ENCODE data around the gene PRKCA.

The PRKCA gene

GRCh38 chr17:66580956-66581391 lies 278.6 kb downstream of the PRKCA start:
- no peak overlapping the region for H3K27ac ChIP-seq (replicated peaks; ENCODE audit: low read length)
- no peak overlapping the region for H2BK15ac ChIP-seq (ENCODE audit: low read length)
- no peak overlapping the region for H2BK5ac ChIP-seq (ENCODE audit: low read length)
- H3K23ac ChIP-seq (ENCODE audit: low read depth, low read length, poor library complexity) = no peak overlapping the region
- H4K91ac ChIP-seq (ENCODE audit: low read depth, low read length, poor library complexity) = no peak overlapping the region
- no peaks in the 10 kb centered on the region for H3K36me3 ChIP-seq (replicated peaks in 1 of 2; ENCODE audit: control insufficient read depth in 2 of 2, insufficient read depth in 2 of 2, low read length in 2 of 2)
- H4K8ac ChIP-seq (ENCODE audit: low read depth, low read length) = no peak overlapping the region
- no peak overlapping the region for H3K4ac ChIP-seq (ENCODE audit: low read length)
- no peak overlapping the region for H3K9ac ChIP-seq (ENCODE audit: low read depth, low read length, poor library complexity)
- no peaks in the 10 kb centered on the region for H3K27me3 ChIP-seq (ENCODE audit: control insufficient read depth in 3 of 3, insufficient read depth in 3 of 3, low read depth in 1 of 3, low read length in 3 of 3)
- peaks cover 0 to 2% of the 10 kb centered on the region in 2 donors for H3K9me3 ChIP-seq (replicated peaks in 1 of 2; ENCODE audit: control insufficient read depth in 2 of 2, insufficient read depth in 1 of 2, low read depth in 1 of 2, low read length in 2 of 2)
- H3K14ac ChIP-seq (ENCODE audit: low read length) = no peak overlapping the region
- H3K4me1 ChIP-seq (ENCODE audit: control insufficient read depth in 2 of 2, insufficient read depth in 1 of 2, low read depth in 1 of 2, low read length in 2 of 2) = peaks cover 14% of the 10 kb centered on the region in 2 donors
- H2AFZ ChIP-seq (ENCODE audit: low read length) = no peak overlapping the region
- WGBS, 2 donors (ENCODE audit: extremely low coverage in 2 of 2, insufficient read length in 2 of 2, insufficient replicate concordance in 1 of 2) = no CpG with 5 or more reads among the region's 3 CpGs
- H3K4me2 ChIP-seq (ENCODE audit: insufficient read depth, low read length, poor library complexity, severe bottlenecking) = no peak overlapping the region
- no peak overlapping the region for H2BK120ac ChIP-seq (ENCODE audit: low read depth, low read length)
- DNase-seq (ENCODE audit: low spot score) = no peak
- no peak overlapping the region for H2BK12ac ChIP-seq (ENCODE audit: low read length)
- H3K79me1 ChIP-seq (ENCODE audit: low read depth, low read length) = no peaks in the 10 kb centered on the region
- no peak overlapping the region for H2AK5ac ChIP-seq (ENCODE audit: low read depth, low read length)
- H3K4me3 ChIP-seq (ENCODE audit: low read length in 2 of 2) = no peak overlapping the region
- H3K18ac ChIP-seq (ENCODE audit: low read length) = no peak overlapping the region

DNA sequence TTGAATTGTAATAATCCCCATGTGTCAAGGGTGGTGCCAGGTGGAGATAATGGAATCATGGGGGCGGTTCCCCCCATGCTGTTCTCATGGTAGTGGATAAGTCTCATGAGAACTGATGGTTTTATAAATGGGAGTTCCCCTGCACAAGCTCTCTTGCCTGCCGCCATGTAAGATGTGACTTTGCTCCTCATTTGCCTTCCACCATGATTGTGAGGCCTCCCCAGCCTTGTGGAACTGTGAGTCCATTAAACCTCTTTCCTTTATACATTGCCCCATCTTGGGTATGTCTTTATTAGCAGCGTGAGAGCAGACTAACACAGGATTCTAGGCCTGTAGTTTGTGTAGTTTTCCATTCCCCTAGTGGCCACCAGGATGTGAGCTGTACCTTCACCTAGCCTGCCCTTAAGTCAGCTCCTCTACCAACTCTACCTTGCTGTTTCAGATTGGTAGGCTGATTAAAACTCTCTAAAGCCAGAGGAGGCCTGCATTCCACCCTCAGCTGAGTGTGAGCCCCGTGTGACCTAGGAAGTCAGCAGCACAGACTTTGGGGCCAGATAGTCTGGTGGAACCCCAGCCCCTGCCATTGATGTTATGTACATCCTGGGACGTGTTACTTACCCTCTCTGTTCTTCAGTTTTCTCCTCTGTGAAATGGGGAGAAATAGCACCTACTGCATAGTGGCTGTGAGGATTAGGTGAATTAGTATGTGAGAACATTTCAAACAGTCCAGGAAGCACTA lies 280.1 kb downstream of the PRKCA start:
- H3K18ac ChIP-seq (ENCODE audit: low read length) = peak overlapping the region; percentile 25

GRCh38 chr17:66583112-66583748 lies 280.8 kb downstream of the PRKCA start:
- Histone ChIP-seq H2AK5ac (ENCODE audit: low read depth, low read length) (no peak overlapping the region), H3K4ac (ENCODE audit: low read length) (no peak overlapping the region), H4K8ac (ENCODE audit: low read depth, low read length) (no peak overlapping the region), H3K27ac (replicated peaks; ENCODE audit: low read length) (no peak overlapping the region), H3K4me3 (ENCODE audit: low read length in 2 of 2) (no peak overlapping the region), H2AFZ (ENCODE audit: low read length) (no peak overlapping the region), H3K9ac (ENCODE audit: low read depth, low read length, poor library complexity) (no peak overlapping the region), H3K4me1 (ENCODE audit: control insufficient read depth in 2 of 2, insufficient read depth in 1 of 2, low read depth in 1 of 2, low read length in 2 of 2) (peaks cover 10 to 11% of the 10 kb centered on the region in 2 donors), H2BK5ac (ENCODE audit: low read length) (no peak overlapping the region), H4K91ac (ENCODE audit: low read depth, low read length, poor library complexity) (no peak overlapping the region), H2BK15ac (ENCODE audit: low read length) (no peak overlapping the region), H3K36me3 (replicated peaks in 1 of 2; ENCODE audit: control insufficient read depth in 2 of 2, insufficient read depth in 2 of 2, low read length in 2 of 2) (no peaks in the 10 kb centered on the region), H2BK120ac (ENCODE audit: low read depth, low read length) (no peak overlapping the region), H3K9me3 (replicated peaks in 1 of 2; ENCODE audit: control insufficient read depth in 2 of 2, insufficient read depth in 1 of 2, low read depth in 1 of 2, low read length in 2 of 2) (peaks cover 0 to 2% of the 10 kb centered on the region in 2 donors), H3K4me2 (ENCODE audit: insufficient read depth, low read length, poor library complexity, severe bottlenecking) (no peak overlapping the region), H3K79me1 (ENCODE audit: low read depth, low read length) (no peaks in the 10 kb centered on the region), H3K27me3 (ENCODE audit: control insufficient read depth in 3 of 3, insufficient read depth in 3 of 3, low read depth in 1 of 3, low read length in 3 of 3) (no peaks in the 10 kb centered on the region), H2BK12ac (ENCODE audit: low read length) (no peak overlapping the region), H3K23ac (ENCODE audit: low read depth, low read length, poor library complexity) (no peak overlapping the region), H3K14ac (ENCODE audit: low read length) (no peak overlapping the region), H3K18ac (ENCODE audit: low read length) (no peak overlapping the region)
- no peak for DNase-seq (ENCODE audit: low spot score)
- 100% methylated on average over 2 of the region's 4 CpGs for WGBS, 2 donors (ENCODE audit: extremely low coverage in 2 of 2, insufficient read length in 2 of 2, insufficient replicate concordance in 1 of 2)

More for the DNA sequence above, 280.1 kb downstream of the PRKCA start:
- Histone ChIP-seq H2BK12ac (ENCODE audit: low read length) (no peak overlapping the region), H3K4me3 (ENCODE audit: low read length in 2 of 2) (no peak overlapping the region), H3K4me2 (ENCODE audit: insufficient read depth, low read length, poor library complexity, severe bottlenecking) (no peak overlapping the region), H3K4ac (ENCODE audit: low read length) (no peak overlapping the region), H2BK120ac (ENCODE audit: low read depth, low read length) (no peak overlapping the region), H4K8ac (ENCODE audit: low read depth, low read length) (no peak overlapping the region), H3K36me3 (replicated peaks in 1 of 2; ENCODE audit: control insufficient read depth in 2 of 2, insufficient read depth in 2 of 2, low read length in 2 of 2) (no peaks in the 10 kb centered on the region), H2BK15ac (ENCODE audit: low read length) (no peak overlapping the region), H3K14ac (ENCODE audit: low read length) (no peak overlapping the region), H2AFZ (ENCODE audit: low read length) (no peak overlapping the region), H3K23ac (ENCODE audit: low read depth, low read length, poor library complexity) (no peak overlapping the region), H2AK5ac (ENCODE audit: low read depth, low read length) (no peak overlapping the region), H3K9me3 (replicated peaks in 1 of 2; ENCODE audit: control insufficient read depth in 2 of 2, insufficient read depth in 1 of 2, low read depth in 1 of 2, low read length in 2 of 2) (peaks cover 0 to 2% of the 10 kb centered on the region in 2 donors), H3K79me1 (ENCODE audit: low read depth, low read length) (no peaks in the 10 kb centered on the region), H3K27ac (replicated peaks; ENCODE audit: low read length) (no peak overlapping the region), H3K27me3 (ENCODE audit: control insufficient read depth in 3 of 3, insufficient read depth in 3 of 3, low read depth in 1 of 3, low read length in 3 of 3) (no peaks in the 10 kb centered on the region), H3K9ac (ENCODE audit: low read depth, low read length, poor library complexity) (no peak overlapping the region), H2BK5ac (ENCODE audit: low read length) (no peak overlapping the region), H3K4me1 (ENCODE audit: control insufficient read depth in 2 of 2, insufficient read depth in 1 of 2, low read depth in 1 of 2, low read length in 2 of 2) (peaks cover 14% of the 10 kb centered on the region in 2 donors), H4K91ac (ENCODE audit: low read depth, low read length, poor library complexity) (no peak overlapping the region)
- WGBS, 2 donors (ENCODE audit: extremely low coverage in 2 of 2, insufficient read length in 2 of 2, insufficient replicate concordance in 1 of 2) = no CpG with 5 or more reads among the region's 5 CpGs
- no peak for DNase-seq (ENCODE audit: low spot score)

DNA sequence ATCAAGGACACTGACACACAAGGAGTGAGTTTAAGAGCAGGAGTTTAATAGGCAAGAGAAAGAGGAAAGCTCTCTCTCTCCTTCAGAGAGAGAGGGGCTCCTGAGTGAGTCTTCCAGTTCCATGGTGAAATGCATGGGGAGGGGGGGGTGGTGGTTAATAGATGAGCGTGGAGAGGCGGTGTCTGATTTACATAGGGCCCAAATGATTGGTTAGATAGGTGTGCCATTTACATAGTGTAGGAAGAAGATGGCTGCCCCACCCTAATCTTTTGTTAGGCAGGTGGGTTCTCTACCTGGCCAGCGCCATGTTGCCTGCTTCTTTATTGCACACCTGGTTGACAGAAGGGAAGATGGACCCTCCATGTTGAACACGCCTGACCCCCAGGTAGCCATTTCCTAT lies 282.5 kb downstream of the PRKCA start:
- Histone ChIP-seq H3K36me3 (replicated peaks in 1 of 2; ENCODE audit: control insufficient read depth in 2 of 2, insufficient read depth in 2 of 2, low read length in 2 of 2) (no peaks in the 10 kb centered on the region), H2AK5ac (ENCODE audit: low read depth, low read length) (no peak overlapping the region), H3K4me3 (ENCODE audit: low read length in 2 of 2) (no peak overlapping the region), H2AFZ (ENCODE audit: low read length) (no peak overlapping the region), H3K23ac (ENCODE audit: low read depth, low read length, poor library complexity) (no peak overlapping the region), H2BK5ac (ENCODE audit: low read length) (no peak overlapping the region), H3K4me1 (ENCODE audit: control insufficient read depth in 2 of 2, insufficient read depth in 1 of 2, low read depth in 1 of 2, low read length in 2 of 2) (peaks cover 3 to 7% of the 10 kb centered on the region in 2 donors), H4K8ac (ENCODE audit: low read depth, low read length) (no peak overlapping the region), H3K79me1 (ENCODE audit: low read depth, low read length) (no peaks in the 10 kb centered on the region), H2BK120ac (ENCODE audit: low read depth, low read length) (no peak overlapping the region), H3K27ac (replicated peaks; ENCODE audit: low read length) (no peak overlapping the region), H3K9ac (ENCODE audit: low read depth, low read length, poor library complexity) (no peak overlapping the region), H3K18ac (ENCODE audit: low read length) (no peak overlapping the region), H4K91ac (ENCODE audit: low read depth, low read length, poor library complexity) (no peak overlapping the region), H3K9me3 (replicated peaks in 1 of 2; ENCODE audit: control insufficient read depth in 2 of 2, insufficient read depth in 1 of 2, low read depth in 1 of 2, low read length in 2 of 2) (peaks cover 2 to 3% of the 10 kb centered on the region in 2 donors), H2BK15ac (ENCODE audit: low read length) (no peak overlapping the region), H3K4ac (ENCODE audit: low read length) (no peak overlapping the region), H3K4me2 (ENCODE audit: insufficient read depth, low read length, poor library complexity, severe bottlenecking) (no peak overlapping the region), H3K14ac (ENCODE audit: low read length) (no peak overlapping the region), H2BK12ac (ENCODE audit: low read length) (no peak overlapping the region), H3K27me3 (ENCODE audit: control insufficient read depth in 3 of 3, insufficient read depth in 3 of 3, low read depth in 1 of 3, low read length in 3 of 3) (no peaks in the 10 kb centered on the region)
- DNase-seq (ENCODE audit: low spot score) = no peak
- no CpG with 5 or more reads among the region's 4 CpGs for WGBS, 2 donors (ENCODE audit: extremely low coverage in 2 of 2, insufficient read length in 2 of 2, insufficient replicate concordance in 1 of 2)

All from neuronal stem cell (in vitro differentiated cells).